K562 (cell line): Measurements from ENCODE around the gene SLC39A13. TPM values are rescaled to one million over a fixed set of nuclear protein-coding genes. Genes with fewer than 3 reads are reported as not detected.

Source experiments
- ATF7 ChIP-seq: fragments of 450-650 bp; IDR thresholded peaks from 2 replicates; pipeline ENCODE4 v1.7.1; 2014; ENCODE audit warnings: mild to moderate bottlenecking, moderate library complexity
- CTCF ChIP-seq, 3 experiments: IDR thresholded peaks in 2 of 3; conservative IDR thresholded peaks in 1 of 3; 2 replicates each; pipeline ENCODE4 v1.5.1; 2011 to 2012; ENCODE audit warnings: low read length in 3 of 3, mild to moderate bottlenecking in 3 of 3, control low read depth in 2 of 3, improper control_type of control experiment in 1 of 3, inconsistent platforms in 1 of 3, low read depth in 1 of 3, mixed read lengths in 1 of 3, moderate library complexity in 1 of 3; ENCODE audit not compliant: insufficient read depth in 2 of 3
- GTF2F1 ChIP-seq: IDR thresholded peaks from 2 replicates; pipeline ENCODE4 v1.6.1; 2011; ENCODE audit warnings: low read depth, low read length, improper control_type of control experiment
- HNRNPUL1 ChIP-seq: fragments of 200-400 bp; formaldehyde crosslinking; IDR thresholded peaks from 2 replicates; pipeline ENCODE4 v1.6.1; 2017; ENCODE audit warnings: low read length
- KHSRP ChIP-seq: fragments of 450-650 bp; IDR thresholded peaks from 2 replicates; pipeline ENCODE4 v1.6.1; 2017
- MYC ChIP-seq, 2 experiments: fragments of 250-450 bp in 1 of 2; sonication (Bioruptor Pico) in 1 of 2; IDR thresholded peaks; 2 replicates each; pipeline versions ENCODE4 v1.5.1 to v1.6.1; 2012 to 2021; ENCODE audit warnings: low read depth in 2 of 2, borderline replicate concordance in 1 of 2, improper control_type of control experiment in 1 of 2, low read length in 1 of 2, mild to moderate bottlenecking in 1 of 2, moderate library complexity in 1 of 2
- NCOA2 ChIP-seq, 2 experiments: fragments of 450-650 bp; IDR thresholded peaks; 2 replicates each; pipeline ENCODE4 v1.6.1; 2018; ENCODE audit warnings: mild to moderate bottlenecking in 2 of 2, moderate library complexity in 1 of 2; ENCODE audit not compliant: partially characterized antibody in 2 of 2
- NCOR1 ChIP-seq: fragments of 450-650 bp; IDR thresholded peaks from 2 replicates; pipeline ENCODE4 v1.6.1; 2016; ENCODE audit warnings: mild to moderate bottlenecking, moderate library complexity
- OTX1 ChIP-seq: fragments of 450-650 bp; formaldehyde crosslinking; IDR thresholded peaks from 2 replicates; pipeline ENCODE4 v1.4.0; 2022; ENCODE audit warnings: mild to moderate bottlenecking
- ZNF253 ChIP-seq: fragments of 250-450 bp; sonication (Bioruptor Pico); conservative IDR thresholded peaks from 2 replicates; pipeline ENCODE4 v1.6.1; 2021; ENCODE audit warnings: mild to moderate bottlenecking
- ZNF311 ChIP-seq: fragments of 250-450 bp; sonication (Bioruptor Pico); IDR thresholded peaks from 2 replicates; pipeline ENCODE4 v1.4.0; 2020; ENCODE audit warnings: mild to moderate bottlenecking, moderate library complexity
- ZNF696 ChIP-seq: fragments of 250-450 bp; sonication (Bioruptor Pico); conservative IDR thresholded peaks from 2 replicates; pipeline ENCODE4 v1.4.0; 2020; ENCODE audit warnings: mild to moderate bottlenecking, moderate library complexity
- polyA plus RNA-seq, 8 experiments: library from polyadenylated mRNA; depleted of rRNA in 4 of 8; stranded (reverse) in 5 of 8; unstranded in 3 of 8; fragments of >200 nt; fragmentation: Nextera tagmentation in 2 of 8; fragmentation: Illumina TruSeq in 1 of 8; extraction: Ambion mirVana in 2 of 8; extraction: Trizol in 1 of 8; gene quantifications; 2 replicates each; pipeline versions ENCODE4 v1.2.1 to v1.2.3, GENCODE V29; 2011 to 2014; ENCODE audit warnings: inconsistent platforms in 1 of 8, missing spikeins in 1 of 8
- total RNA-seq, 7 experiments: library from RNA; depleted of rRNA in 6 of 7; stranded (reverse); fragments of >200 nt in 6 of 7; fragmentation: Illumina TruSeq in 2 of 7; extraction: Trizol in 2 of 7; gene quantifications; 2 replicates each; pipeline versions ENCODE4 v1.2.1 to v1.2.3, GENCODE V29; 2011 to 2021; ENCODE audit warnings: low replicate concordance in 1 of 7
- TF ChIP-seq, protein P1 (sequence below): fragments of 450-650 bp; formaldehyde crosslinking; IDR thresholded peaks from 2 replicates; pipeline ENCODE4 v1.4.0; 2020; ENCODE audit warnings: mild to moderate bottlenecking, mixed read lengths

Gene SLC39A13
- total and polyA plus RNA-seq, 9 of the 15 experiments (the other 6 are each of a cell fraction or from before 2014, with no cell fraction given), result 0.17 to 15.9 (median 3.2) TPM

- TF ChIP-seq, protein P1, sequence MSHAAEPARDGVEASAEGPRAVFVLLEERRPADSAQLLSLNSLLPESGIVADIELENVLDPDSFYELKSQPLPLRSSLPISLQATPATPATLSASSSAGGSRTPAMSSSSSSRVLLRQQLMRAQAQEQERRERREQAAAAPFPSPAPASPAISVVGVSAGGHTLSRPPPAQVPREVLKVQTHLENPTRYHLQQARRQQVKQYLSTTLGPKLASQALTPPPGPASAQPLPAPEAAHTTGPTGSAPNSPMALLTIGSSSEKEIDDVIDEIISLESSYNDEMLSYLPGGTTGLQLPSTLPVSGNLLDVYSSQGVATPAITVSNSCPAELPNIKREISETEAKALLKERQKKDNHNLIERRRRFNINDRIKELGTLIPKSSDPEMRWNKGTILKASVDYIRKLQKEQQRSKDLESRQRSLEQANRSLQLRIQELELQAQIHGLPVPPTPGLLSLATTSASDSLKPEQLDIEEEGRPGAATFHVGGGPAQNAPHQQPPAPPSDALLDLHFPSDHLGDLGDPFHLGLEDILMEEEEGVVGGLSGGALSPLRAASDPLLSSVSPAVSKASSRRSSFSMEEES (CRISPR knock-in tag), result no peak
- TF ChIP-seq HNRNPUL1 (no peak), ZNF253 (no peak), KHSRP (no peak), ZNF696 (CRISPR knock-in tag) (no peak), MYC (IDR thresholded peaks at IDR 0.05; ENCODE audit: low read depth, low read length) (no peak), MYC (CRISPR knock-in tag; IDR thresholded peaks at IDR 0.05; ENCODE audit: borderline replicate concordance, low read depth) (no peak), OTX1 (CRISPR knock-in tag) (no peak), NCOR1 (no peak), ZNF311 (CRISPR knock-in tag) (no peak), ATF7 (no peak), GTF2F1 (no peak), NCOA2 (IDR thresholded peaks at IDR 0.05; ENCODE audit: partially characterized antibody in 2 of 2) (no peak), CTCF (IDR thresholded peaks at IDR 0.05 in 2 of 3, conservative IDR thresholded peaks at IDR 0.05 in 1 of 3; ENCODE audit: insufficient read depth in 2 of 3, low read depth in 1 of 3, low read length in 3 of 3) (no peak)
- TF ChIP-seq, all 486 proteins: peak for 0
These were observed 10.4 kb upstream of the SLC39A13 start (continued) for GRCh38 chr11:47398011-47398410.
